Measurements from ENCODE around the gene POLR1E.
"Not testable (repeated sequence)": the region's sequence is repeated elsewhere in the genome, so short reads cannot be mapped to it uniquely, and the experiment has no call there.

Gene POLR1E

GRCh38 chr9:37507566-37508134 lies 21.9 kb downstream of the POLR1E start:
- DNase-seq: no peak

DNA sequence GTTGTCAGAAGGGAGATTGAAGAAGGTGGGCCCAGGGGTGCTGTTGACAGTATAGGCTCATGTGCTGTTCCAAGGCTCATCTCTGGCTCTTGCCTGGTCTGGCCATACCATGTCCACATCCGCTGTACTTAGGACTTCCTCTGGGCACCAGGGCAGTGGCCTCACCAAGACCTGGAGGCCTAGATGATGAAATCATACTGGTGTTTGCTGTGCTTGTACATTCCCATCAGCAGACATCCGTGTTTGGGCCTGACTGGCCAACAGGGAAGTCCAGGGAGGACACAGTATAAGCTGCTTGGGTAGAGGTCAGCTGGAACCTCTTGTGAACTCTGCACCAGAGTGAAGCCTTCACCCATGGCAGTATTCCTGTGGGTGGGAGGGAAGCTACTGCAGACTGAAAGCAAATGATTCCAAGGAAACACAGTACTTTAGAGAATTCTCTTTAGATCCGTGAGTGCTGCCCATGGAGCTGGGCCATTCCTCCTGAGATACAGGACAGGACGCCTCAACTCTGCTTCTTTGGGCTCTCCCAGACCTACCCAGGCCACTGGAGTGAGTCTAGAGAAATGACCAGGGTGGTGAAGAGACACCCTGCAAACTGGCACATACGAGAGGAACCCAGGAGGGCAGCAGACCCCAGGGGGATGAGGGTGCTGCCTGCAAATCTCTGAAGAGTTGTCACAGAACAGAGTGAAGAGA lies 22.5 kb downstream of the POLR1E start:
- DNase-seq: no peak

DNA sequence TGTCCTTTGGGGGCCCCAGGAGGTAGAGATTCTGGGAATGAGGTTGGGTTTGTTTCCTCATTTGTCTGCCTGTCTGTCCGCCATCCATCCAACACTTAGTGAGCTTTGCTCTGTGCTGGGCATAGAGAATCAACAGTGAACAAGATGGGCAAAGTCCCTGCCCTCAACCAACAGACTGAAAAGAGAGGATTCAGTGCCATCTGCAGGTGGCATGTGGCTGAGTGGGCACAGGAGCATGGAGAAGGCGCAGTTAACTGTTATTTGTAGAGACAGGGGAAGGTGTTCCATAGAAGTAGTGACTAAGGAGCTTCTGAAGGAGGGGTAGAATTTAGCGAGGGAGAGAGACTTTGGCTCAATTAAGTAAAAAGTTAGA lies 23.1 kb downstream of the POLR1E start:
- DNase-seq: no peak

DNA sequence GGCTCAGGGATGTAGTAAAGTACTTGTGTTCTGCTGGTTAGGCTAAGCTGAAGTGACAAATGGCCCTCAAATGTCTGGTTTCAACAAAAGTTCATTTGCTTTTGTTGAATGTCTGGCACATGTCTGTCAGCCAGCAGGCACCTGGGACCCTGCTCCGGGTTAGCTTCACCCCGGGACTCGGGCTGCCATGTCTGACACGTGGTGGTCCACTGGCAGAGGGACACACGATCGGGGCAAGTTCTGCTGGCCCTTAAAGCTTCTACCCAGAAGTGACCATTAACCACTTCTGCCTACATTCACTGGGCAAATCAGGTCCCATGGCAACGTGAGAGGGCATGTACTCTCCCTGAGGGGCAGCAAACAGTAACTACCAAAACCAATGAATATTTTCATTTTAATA lies 23.8 kb downstream of the POLR1E start:
- DNase-seq: no peak

- DNase-seq: not testable (repeated sequence)
Observed at GRCh38 chr9:37510053-37510452, 24.3 kb downstream of the POLR1E start.

GRCh38 chr9:37511016-37512010 lies 25.6 kb downstream of the POLR1E start:
- DNase-seq: no peak

GRCh38 chr9:37512437-37512836 lies 26.7 kb downstream of the POLR1E start:
- DNase-seq: no peak

DNA sequence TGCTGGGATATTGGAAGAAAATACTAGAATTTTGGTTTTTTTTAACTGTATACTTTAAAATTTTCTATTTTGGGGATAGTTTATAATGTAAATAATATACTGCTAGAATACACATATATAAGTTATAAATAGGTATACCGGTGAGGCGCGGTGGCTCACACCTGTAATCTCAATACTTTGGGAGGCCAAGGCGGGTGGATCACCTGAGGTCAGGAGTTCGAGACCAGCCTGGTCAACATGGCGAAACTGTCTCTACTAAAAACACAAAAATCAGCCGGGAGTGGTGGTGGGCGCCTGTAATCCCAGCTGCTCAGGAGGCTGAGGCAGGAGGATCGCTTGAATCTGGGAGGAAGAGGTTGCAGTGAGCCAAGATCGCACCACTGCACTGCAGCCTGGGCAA lies 28.7 kb downstream of the POLR1E start:
- not testable (repeated sequence) for DNase-seq

GRCh38 chr9:37514999-37515398 lies 29.3 kb downstream of the POLR1E start:
- DNase-seq: no peak

DNA sequence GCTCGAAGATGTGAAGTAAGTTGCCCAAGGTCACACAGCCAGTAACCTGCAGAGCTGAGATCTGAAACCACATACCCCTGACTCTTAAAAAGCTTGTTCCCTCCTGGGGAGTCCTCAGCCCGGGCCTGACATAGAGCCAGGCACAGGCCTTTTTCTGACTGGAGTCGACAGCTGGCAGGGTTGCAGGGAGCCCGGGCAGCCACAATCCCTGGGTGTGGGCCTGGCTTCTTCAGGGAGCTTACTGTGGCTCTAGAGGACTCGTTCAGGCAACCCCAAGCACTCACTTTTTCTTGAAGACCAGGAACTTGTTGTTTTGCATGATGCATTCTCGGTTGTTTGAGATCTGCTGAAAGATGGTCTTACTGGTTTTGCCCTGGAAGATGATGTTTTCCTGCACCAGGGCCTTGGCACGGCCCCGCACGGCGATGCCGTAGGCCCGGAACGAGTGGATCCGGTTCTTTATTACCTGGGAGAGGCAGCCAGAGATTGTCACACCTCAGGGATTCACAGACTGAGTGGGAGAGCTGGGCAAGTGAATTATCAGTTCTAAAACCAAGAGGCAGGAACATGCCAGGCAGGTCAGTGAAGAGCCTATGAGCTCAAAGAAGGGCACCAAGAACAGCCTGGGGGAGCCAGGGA lies 30.0 kb downstream of the POLR1E start:
- no peak for DNase-seq

DNA sequence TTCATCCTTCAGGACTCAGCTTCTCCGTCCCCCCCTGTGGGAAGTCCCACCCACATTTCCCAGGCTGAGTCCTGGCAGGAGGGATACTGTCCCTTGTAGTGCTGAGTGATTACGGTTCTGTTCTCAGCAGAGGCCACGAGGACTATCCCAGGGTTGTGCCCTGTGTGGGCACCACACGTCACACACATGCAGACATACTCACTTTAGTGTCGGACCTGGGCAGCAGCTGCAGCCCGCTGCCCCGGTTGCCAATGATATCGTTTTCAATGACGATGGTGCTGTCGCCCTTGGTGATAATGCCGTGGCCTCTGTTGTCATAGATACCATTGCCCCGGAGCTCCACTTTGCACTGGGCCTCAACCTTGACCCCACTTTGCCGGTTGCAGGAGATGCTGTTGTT lies 32.2 kb downstream of the POLR1E start:
- DNase-seq: no peak

- DNase-seq: no peak
Observed at GRCh38 chr9:37520641-37521040, 34.9 kb downstream of the POLR1E start.

- DNase-seq: no peak
Observed at GRCh38 chr9:37521111-37521510, 35.4 kb downstream of the POLR1E start.

DNA sequence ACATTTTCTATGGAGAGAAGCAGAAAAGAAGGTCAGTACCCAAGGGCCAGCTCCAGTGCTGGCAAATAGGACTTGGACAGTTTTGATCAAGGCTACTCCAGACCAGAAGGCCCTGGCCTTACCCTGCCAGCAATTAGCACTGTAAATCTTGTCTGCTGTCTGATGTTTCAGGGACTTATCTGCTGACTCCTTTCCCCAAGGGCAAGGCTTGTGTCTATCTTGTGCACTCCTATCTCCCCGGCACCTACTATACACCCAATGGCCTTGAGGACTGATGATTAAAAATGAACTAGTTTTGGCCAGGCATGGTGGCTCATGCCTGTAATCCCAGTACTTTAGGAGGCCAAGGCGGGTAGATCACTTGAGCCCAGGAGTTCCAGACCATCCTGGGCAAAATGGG lies 37.2 kb downstream of the POLR1E start:
- DNase-seq: no peak

DNA sequence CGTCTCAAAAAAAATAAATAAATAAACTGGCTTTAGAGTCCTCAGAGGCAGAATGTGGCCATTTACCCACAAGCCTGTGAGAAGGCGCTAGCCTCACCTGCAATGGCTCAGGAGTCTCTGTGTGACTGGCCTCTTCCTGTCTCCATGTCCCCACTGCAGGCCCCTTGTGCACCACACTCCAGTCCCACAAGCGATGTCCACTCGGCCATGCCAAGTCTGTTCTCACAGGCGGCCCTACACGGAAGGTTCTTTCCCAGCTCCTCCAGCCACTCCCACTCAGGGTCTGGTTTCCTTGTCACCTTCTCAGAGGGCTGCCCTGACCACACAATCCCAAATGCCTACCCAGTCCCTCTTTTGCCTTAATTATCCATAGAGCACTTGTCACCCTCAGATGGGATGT lies 38.2 kb downstream of the POLR1E start:
- no peak for DNase-seq

DNA sequence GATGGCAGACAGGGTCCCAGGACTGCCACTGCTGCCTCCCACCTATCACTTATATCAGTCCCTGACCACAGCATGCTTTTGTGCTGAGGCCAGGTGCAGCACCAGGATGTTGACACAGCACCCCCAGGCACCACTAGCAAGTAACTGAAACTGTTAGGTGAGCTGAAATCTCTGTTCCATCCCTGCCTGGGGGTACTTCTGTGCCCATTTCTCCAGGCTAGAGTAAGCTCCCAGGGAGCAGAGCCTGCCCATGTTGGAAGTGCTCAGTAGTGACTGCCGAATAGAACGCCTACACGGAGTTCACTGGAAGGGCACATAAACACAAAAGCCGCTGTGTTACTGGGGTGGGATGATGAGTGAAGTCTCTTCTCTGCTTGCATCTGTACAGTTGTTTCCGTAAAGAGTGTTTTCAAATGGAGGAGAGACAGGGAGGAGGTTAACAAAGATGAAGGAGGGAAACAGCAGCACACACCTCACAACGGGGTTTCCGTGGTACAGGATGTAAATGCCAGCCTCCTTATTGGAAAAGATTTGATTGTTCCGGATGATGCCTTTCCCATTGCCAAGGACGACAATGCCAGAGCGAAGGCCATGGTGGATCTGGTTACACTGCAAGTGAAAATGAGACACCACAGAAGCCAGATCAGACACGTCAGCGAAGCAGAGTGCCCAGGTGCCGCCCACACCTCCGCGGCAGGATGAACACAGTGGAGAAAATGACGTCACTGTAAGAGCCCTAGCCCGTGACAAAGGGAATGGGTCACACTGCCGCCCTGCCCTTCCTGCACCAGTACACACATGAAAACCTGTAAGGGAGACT lies 43.1 kb downstream of the POLR1E start:
- no peak for DNase-seq

GRCh38 chr9:37531699-37532098 lies 46.0 kb downstream of the POLR1E start:
- no peak for DNase-seq

GRCh38 chr9:37534412-37534811 lies 48.7 kb downstream of the POLR1E start:
- no peak for DNase-seq

- DNase-seq: no peak
Observed at GRCh38 chr9:37534901-37535300, 49.2 kb downstream of the POLR1E start.

DNA sequence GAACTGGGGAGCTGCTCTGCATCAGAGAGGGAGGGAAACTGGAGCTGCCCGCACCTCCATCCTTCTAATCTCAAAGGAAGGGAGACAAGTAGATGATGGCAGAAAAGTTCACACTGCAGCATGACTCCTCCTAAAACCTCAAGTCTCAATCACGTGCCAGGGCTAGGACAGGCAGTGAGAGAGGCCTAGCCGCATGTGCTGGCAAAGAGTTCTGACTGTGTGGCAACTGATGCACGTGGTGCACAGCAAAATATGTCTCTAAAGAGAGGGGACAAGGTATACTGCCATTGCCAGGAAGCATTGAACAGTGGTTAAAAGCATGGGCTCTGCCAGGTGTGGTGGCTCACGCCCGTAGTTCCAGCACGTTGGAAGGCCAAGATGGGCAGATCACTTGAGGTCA lies 52.4 kb downstream of the POLR1E start:
- no peak for DNase-seq

GRCh38 chr9:37539634-37540033 lies 53.9 kb downstream of the POLR1E start:
- no peak for DNase-seq

DNA sequence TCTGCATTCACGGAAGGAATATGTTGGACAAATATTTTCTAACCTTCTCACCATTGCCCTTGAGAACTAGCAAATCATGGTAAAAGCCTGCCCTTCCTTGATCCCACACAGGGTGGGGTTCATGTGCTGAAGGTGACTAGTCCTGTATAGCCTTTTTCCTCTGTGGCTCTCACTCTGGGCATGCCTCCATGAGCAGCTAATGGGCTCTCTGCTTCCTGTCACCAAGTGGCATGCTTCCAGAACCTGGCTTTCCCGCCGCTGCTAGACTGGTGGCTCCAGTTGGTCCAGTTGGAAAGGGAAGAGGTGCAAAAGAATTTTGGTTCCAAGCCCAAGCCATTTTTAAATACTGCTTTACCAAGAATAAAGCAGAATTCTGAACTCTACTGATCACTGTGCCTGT lies 54.9 kb downstream of the POLR1E start:
- peak; percentile 9 for DNase-seq
